Measurements from ENCODE around the gene ARID5A. TPM values are rescaled to one million over a fixed set of nuclear protein-coding genes. Genes with fewer than 3 reads are reported as not detected.

Gene ARID5A
- total RNA-seq, 1 experiment from 2014 or later, result 9.0 TPM

- DNase-seq (ENCODE audit: low read depth), result no peak
Measured at GRCh38 chr2:96528006-96528699, 8.4 kb upstream of the ARID5A start.

- DNase-seq (ENCODE audit: low read depth), result no peak
Measured at GRCh38 chr2:96528700-96529375, 7.7 kb upstream of the ARID5A start.

GRCh38 chr2:96529376-96530143 is 7.0 kb upstream of the ARID5A start:
- no peak for DNase-seq (ENCODE audit: low read depth)

- no peak for DNase-seq (ENCODE audit: low read depth)
Measured at GRCh38 chr2:96530144-96530430, 6.5 kb upstream of the ARID5A start.

- DNase-seq (ENCODE audit: low read depth), result no peak
Measured at GRCh38 chr2:96530474-96531357, 5.8 kb upstream of the ARID5A start.

- no peak for DNase-seq (ENCODE audit: low read depth)
Measured at GRCh38 chr2:96531366-96531765, 5.2 kb upstream of the ARID5A start.

GRCh38 chr2:96531872-96532505 is 4.6 kb upstream of the ARID5A start:
- peak; percentile 99 for DNase-seq (ENCODE audit: low read depth)

- DNase-seq (ENCODE audit: low read depth), result no peak
Measured at GRCh38 chr2:96532641-96533291, 3.8 kb upstream of the ARID5A start.

GRCh38 chr2:96533292-96534073 is 3.1 kb upstream of the ARID5A start:
- peak; percentile 87 for DNase-seq (ENCODE audit: low read depth)

GRCh38 chr2:96534141-96534540 is 2.4 kb upstream of the ARID5A start:
- DNase-seq (ENCODE audit: low read depth), result no peak

- no peak for DNase-seq (ENCODE audit: low read depth)
Measured at GRCh38 chr2:96534701-96535181, 1.8 kb upstream of the ARID5A start.

- DNase-seq (ENCODE audit: low read depth), result no peak
Measured at GRCh38 chr2:96535331-96535730, 1.2 kb upstream of the ARID5A start.

GRCh38 chr2:96537066-96537733 is 648 bp downstream of the ARID5A start:
- peak; percentile 90 for DNase-seq (ENCODE audit: low read depth)

- no peak for DNase-seq (ENCODE audit: low read depth)
Measured at GRCh38 chr2:96537734-96538486, 1.4 kb downstream of the ARID5A start.

- DNase-seq (ENCODE audit: low read depth), result no peak
Measured at GRCh38 chr2:96538487-96539214, 2.1 kb downstream of the ARID5A start.

- no peak for DNase-seq (ENCODE audit: low read depth)
Measured at GRCh38 chr2:96539215-96539920, 2.8 kb downstream of the ARID5A start.

- DNase-seq (ENCODE audit: low read depth), result peak; percentile 93
Measured at GRCh38 chr2:96540136-96540535, 3.6 kb downstream of the ARID5A start.

Measured in RPMI7951 (cell line).